BE2C (cell line): Measurements from ENCODE around the gene ATP23.

Experiments used
- DNase-seq: peaks from one replicate; pipeline ENCODE4 v3.0.0-alpha.2; 2020
- H3K27me3 ChIP-seq: fragments of 250-450 bp; sonication (Bioruptor Pico); 2 replicates; pipeline ENCODE4 v1.5.1; 2020; ENCODE audit warnings: mild to moderate bottlenecking
- H3K36me3 ChIP-seq: fragments of 250-450 bp; sonication (Bioruptor Pico); 2 replicates; pipeline ENCODE4 v1.5.1; 2020; ENCODE audit warnings: mild to moderate bottlenecking
- H3K4me1 ChIP-seq: fragments of 250-450 bp; sonication (Bioruptor Pico); 2 replicates; pipeline ENCODE4 v1.5.1; 2020
- H3K4me3 ChIP-seq: 2 replicates; pipeline ENCODE4 v1.5.1; 2011; ENCODE audit warnings: low read depth, low read length
- H3K9me3 ChIP-seq: fragments of 250-450 bp; sonication (Bioruptor Pico); 2 replicates; pipeline ENCODE4 v1.5.1; 2020
- TF ChIP-seq, protein P1 (sequence below): IDR thresholded peaks from 2 replicates; pipeline ENCODE4 v1.5.1; 2012; ENCODE audit warnings: mild to moderate bottlenecking, low read depth, low read length

Gene ATP23

DNA sequence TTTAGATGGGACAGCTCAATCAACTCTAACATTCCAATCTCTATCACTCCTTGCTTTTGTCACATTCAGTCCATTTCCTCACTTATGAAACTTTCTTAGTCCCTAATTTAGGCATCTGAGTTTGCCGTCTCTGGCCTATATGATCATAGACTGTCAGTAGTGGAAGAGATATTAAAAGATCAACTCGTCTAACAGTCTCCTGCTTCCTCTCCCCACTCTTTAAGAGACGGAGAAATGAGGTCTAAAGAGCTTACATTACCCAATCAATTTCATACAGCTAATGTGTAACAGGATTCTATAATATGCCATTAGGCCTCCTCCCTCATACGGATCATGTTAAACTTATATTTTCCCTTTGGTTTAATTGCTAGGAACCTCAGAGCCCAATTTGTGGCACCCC lies 6.5 kb upstream of the ATP23 start:
- Histone ChIP-seq H3K9me3 (no peaks in the 10 kb centered on the region), H3K36me3 (no peaks in the 10 kb centered on the region), H3K4me1 (no peaks in the 10 kb centered on the region), H3K27me3 (no peaks in the 10 kb centered on the region), H3K4me3 (no peak overlapping the region)
- no peak for DNase-seq
- TF ChIP-seq, protein P1, sequence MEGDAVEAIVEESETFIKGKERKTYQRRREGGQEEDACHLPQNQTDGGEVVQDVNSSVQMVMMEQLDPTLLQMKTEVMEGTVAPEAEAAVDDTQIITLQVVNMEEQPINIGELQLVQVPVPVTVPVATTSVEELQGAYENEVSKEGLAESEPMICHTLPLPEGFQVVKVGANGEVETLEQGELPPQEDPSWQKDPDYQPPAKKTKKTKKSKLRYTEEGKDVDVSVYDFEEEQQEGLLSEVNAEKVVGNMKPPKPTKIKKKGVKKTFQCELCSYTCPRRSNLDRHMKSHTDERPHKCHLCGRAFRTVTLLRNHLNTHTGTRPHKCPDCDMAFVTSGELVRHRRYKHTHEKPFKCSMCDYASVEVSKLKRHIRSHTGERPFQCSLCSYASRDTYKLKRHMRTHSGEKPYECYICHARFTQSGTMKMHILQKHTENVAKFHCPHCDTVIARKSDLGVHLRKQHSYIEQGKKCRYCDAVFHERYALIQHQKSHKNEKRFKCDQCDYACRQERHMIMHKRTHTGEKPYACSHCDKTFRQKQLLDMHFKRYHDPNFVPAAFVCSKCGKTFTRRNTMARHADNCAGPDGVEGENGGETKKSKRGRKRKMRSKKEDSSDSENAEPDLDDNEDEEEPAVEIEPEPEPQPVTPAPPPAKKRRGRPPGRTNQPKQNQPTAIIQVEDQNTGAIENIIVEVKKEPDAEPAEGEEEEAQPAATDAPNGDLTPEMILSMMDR, result no peak

- Histone ChIP-seq H3K4me3 (peak overlapping the region; percentile 75), H3K9me3 (no peaks in the 10 kb centered on the region), H3K4me1 (no peaks in the 10 kb centered on the region), H3K27me3 (no peaks in the 10 kb centered on the region), H3K36me3 (no peaks in the 10 kb centered on the region)
- TF ChIP-seq, protein P1, result no peak
- DNase-seq, result no peak
These were observed 6.0 kb upstream of the ATP23 start for GRCh38 chr12:57935331-57935730.

- Histone ChIP-seq H3K4me1 (no peaks in the 10 kb centered on the region), H3K4me3 (peak overlapping the region; percentile 75), H3K36me3 (no peaks in the 10 kb centered on the region), H3K9me3 (no peaks in the 10 kb centered on the region), H3K27me3 (no peaks in the 10 kb centered on the region)
- TF ChIP-seq, protein P1, result no peak
- DNase-seq, result peak; percentile 93
These were observed 5.4 kb upstream of the ATP23 start for GRCh38 chr12:57935839-57936512.

GRCh38 chr12:57936513-57936883 lies 4.9 kb upstream of the ATP23 start:
- Histone ChIP-seq H3K4me1 (no peaks in the 10 kb centered on the region), H3K27me3 (no peaks in the 10 kb centered on the region), H3K4me3 (peak overlapping the region; percentile 75), H3K36me3 (no peaks in the 10 kb centered on the region), H3K9me3 (no peaks in the 10 kb centered on the region)
- TF ChIP-seq, protein P1, result no peak
- DNase-seq, result no peak

- H3K4me1 ChIP-seq, result no peaks in the 10 kb centered on the region
- TF ChIP-seq, protein P1, result no peak
- no peak for DNase-seq
These were observed 2.1 kb upstream of the ATP23 start for GRCh38 chr12:57939291-57939690.

DNA sequence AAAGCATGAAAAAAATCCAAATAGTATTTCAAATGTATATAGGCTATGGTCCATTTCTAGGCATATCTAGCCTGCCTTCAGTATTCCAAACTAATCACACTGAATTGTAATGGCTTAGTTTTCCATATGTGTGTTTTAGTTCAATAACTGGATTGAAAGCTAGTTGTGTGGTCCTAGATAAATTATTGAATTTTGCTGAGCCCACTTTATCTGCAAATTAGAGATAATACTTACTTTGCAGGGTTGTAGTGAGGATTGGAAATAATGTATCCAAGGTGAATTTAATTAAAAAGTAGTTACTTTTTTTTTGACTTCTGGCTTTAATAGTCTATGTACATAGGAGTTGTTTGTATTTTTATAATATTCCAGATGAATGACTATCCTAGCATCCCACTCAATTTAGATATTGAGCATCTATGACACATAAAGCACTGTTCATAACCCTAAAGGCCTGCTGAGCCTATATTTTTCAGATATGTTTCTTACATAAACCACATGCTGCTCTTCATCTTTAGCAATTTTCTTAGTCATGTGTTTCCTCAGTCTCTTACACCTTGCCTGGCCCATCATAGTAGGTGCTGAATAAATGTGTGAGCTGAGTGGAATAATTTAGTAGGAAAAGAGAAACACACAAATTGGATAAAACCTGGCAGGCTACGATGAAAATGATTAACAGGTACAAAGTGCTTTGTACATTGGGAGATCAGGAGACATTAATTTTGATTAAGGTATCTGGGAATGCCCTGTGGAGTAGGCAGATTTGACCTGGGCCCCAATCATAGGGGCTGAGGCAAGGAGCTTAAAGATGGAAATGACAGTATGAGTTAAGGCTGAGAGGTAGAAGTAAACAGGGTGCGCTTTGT lies 1.1 kb upstream of the ATP23 start:
- Histone ChIP-seq H3K4me1 (no peaks in the 10 kb centered on the region), H3K4me3 (peak overlapping the region; percentile 68), H3K27me3 (no peaks in the 10 kb centered on the region), H3K36me3 (no peaks in the 10 kb centered on the region), H3K9me3 (no peaks in the 10 kb centered on the region)
- no peak for DNase-seq
- TF ChIP-seq, protein P1, result no peak

More at GRCh38 chr12:57939291-57939690, 2.1 kb upstream of the ATP23 start:
- Histone ChIP-seq H3K27me3 (no peaks in the 10 kb centered on the region), H3K36me3 (no peaks in the 10 kb centered on the region), H3K4me3 (no peak overlapping the region), H3K9me3 (no peaks in the 10 kb centered on the region)
